H9 (cell line): ENCODE measurements around the gene CDH13. TPM values are rescaled to one million over a fixed set of nuclear protein-coding genes. Genes with fewer than 3 reads are reported as not detected.

ENCODE experiments used
- DNase-seq: peaks from one replicate; pipeline ENCODE4 v3.0.0-alpha.2; 2017
- H2AFZ ChIP-seq: one replicate; pipeline ENCODE4 v1.6.1; 2013; ENCODE audit warnings: mild to moderate bottlenecking, low read length, control low read depth, moderate library complexity
- H2AK5ac ChIP-seq: 2 replicates; pipeline ENCODE4 v1.6.1; 2013; ENCODE audit warnings: low read length, control low read depth, mixed read lengths; ENCODE audit not compliant: insufficient read length
- H2BK120ac ChIP-seq: one replicate; pipeline ENCODE4 v1.6.1; 2013; ENCODE audit warnings: low read depth, mild to moderate bottlenecking, low read length, control low read depth, inconsistent platforms; ENCODE audit not compliant: poor library complexity, severe bottlenecking
- H2BK12ac ChIP-seq: 2 replicates; pipeline ENCODE4 v1.6.1; 2013; ENCODE audit warnings: low read length, control low read depth, mixed read lengths, low read depth; ENCODE audit not compliant: insufficient read length
- H2BK15ac ChIP-seq: 2 replicates; pipeline ENCODE4 v1.6.1; 2013; ENCODE audit warnings: low read depth, low read length, control low read depth
- H2BK20ac ChIP-seq: one replicate; pipeline ENCODE4 v1.6.1; 2013; ENCODE audit warnings: low read depth, mild to moderate bottlenecking, low read length, control low read depth, inconsistent platforms; ENCODE audit not compliant: poor library complexity, severe bottlenecking
- H2BK5ac ChIP-seq: 2 replicates; pipeline ENCODE4 v1.6.1; 2013; ENCODE audit warnings: low read length, control low read depth, mixed read lengths; ENCODE audit not compliant: insufficient read length
- H3K14ac ChIP-seq: 2 replicates; pipeline ENCODE4 v1.6.1; 2013; ENCODE audit warnings: low read length, control low read depth; ENCODE audit not compliant: insufficient read depth
- H3K18ac ChIP-seq: 2 replicates; pipeline ENCODE4 v1.6.1; 2013; ENCODE audit warnings: low read depth, mild to moderate bottlenecking, mixed read lengths, low read length, control low read depth; ENCODE audit not compliant: insufficient read length
- H3K23ac ChIP-seq: 2 replicates; pipeline ENCODE4 v1.6.1; 2013; ENCODE audit warnings: low read length, control low read depth, mixed read lengths, low read depth; ENCODE audit not compliant: insufficient read length
- H3K23me2 ChIP-seq: 2 replicates; pipeline ENCODE4 v1.6.1; 2013; ENCODE audit warnings: low read depth, mild to moderate bottlenecking, mixed read lengths, low read length, control low read depth; ENCODE audit not compliant: insufficient read length, poor library complexity, severe bottlenecking
- H3K27ac ChIP-seq: 2 replicates; pipeline ENCODE4 v1.5.1; 2013; ENCODE audit warnings: low read length, control low read depth, mixed read lengths, low read depth; ENCODE audit not compliant: insufficient read length
- H3K27me3 ChIP-seq: 2 replicates; pipeline ENCODE4 v1.6.1; 2013; ENCODE audit warnings: low read length, control low read depth, inconsistent platforms; ENCODE audit not compliant: insufficient read depth
- H3K4ac ChIP-seq: 2 replicates; pipeline ENCODE4 v1.6.1; 2013; ENCODE audit warnings: low read depth, mild to moderate bottlenecking, control low read depth, inconsistent platforms, low read length, moderate library complexity
- H3K4me1 ChIP-seq: 2 replicates; pipeline ENCODE4 v1.6.1; 2013; ENCODE audit warnings: low read length, control low read depth, inconsistent platforms; ENCODE audit not compliant: insufficient read depth
- H3K4me2 ChIP-seq: 2 replicates; pipeline ENCODE4 v1.6.1; 2013; ENCODE audit warnings: low read length, control low read depth, mixed read lengths; ENCODE audit not compliant: insufficient read length, insufficient read depth
- H3K56ac ChIP-seq: 2 replicates; pipeline ENCODE4 v1.6.1; 2013; ENCODE audit warnings: low read depth, mild to moderate bottlenecking, mixed read lengths, low read length, control low read depth; ENCODE audit not compliant: insufficient read length
- H3K79me1 ChIP-seq: 2 replicates; pipeline ENCODE4 v1.6.1; 2013; ENCODE audit warnings: low read depth, mild to moderate bottlenecking, moderate library complexity, low read length, control low read depth, inconsistent platforms; ENCODE audit not compliant: insufficient read depth, poor library complexity, severe bottlenecking
- H3K79me2 ChIP-seq: 2 replicates; pipeline ENCODE4 v1.6.1; 2013; ENCODE audit warnings: low read length, control low read depth, inconsistent platforms; ENCODE audit not compliant: insufficient read depth
- H3K9ac ChIP-seq: 2 replicates; pipeline ENCODE4 v1.6.1; 2013; ENCODE audit warnings: low read length, control low read depth, mixed read lengths; ENCODE audit not compliant: insufficient read length; ENCODE audit errors: extremely low read depth
- H3K9me3 ChIP-seq: one replicate; pipeline ENCODE4 v1.6.1; 2013; ENCODE audit warnings: low read depth, low read length, inconsistent platforms; ENCODE audit not compliant: control insufficient read depth
- H3T11ph ChIP-seq: one replicate; pipeline ENCODE4 v1.6.1; 2013; ENCODE audit warnings: mild to moderate bottlenecking, low read length, control low read depth, inconsistent platforms
- H4K20me1 ChIP-seq: one replicate; pipeline ENCODE4 v1.6.1; 2013; ENCODE audit not compliant: control insufficient read depth, insufficient read length, insufficient read depth
- H4K5ac ChIP-seq: 2 replicates; pipeline ENCODE4 v1.6.1; 2013; ENCODE audit warnings: low read depth, mild to moderate bottlenecking, mixed read lengths, low read length, control low read depth; ENCODE audit not compliant: insufficient read length
- H4K8ac ChIP-seq: replicated peaks from 2 replicates; pipeline ENCODE4 v1.6.1; 2013; ENCODE audit warnings: low read length, control low read depth, mixed read lengths, low read depth; ENCODE audit not compliant: insufficient read length
- H4K91ac ChIP-seq: 2 replicates; pipeline ENCODE4 v1.6.1; 2013; ENCODE audit warnings: low read depth, mild to moderate bottlenecking, moderate library complexity, mixed read lengths, low read length, control low read depth; ENCODE audit not compliant: insufficient read length
- H3K27ac Mint-ChIP-seq, 3 experiments: 2 replicates in 2 of 3; 3 replicates in 1 of 3; pipeline ENCODE4 v1.8.0; 2020 to 2021; ENCODE audit warnings: mixed read lengths in 3 of 3, mild to moderate bottlenecking in 1 of 3, moderate library complexity in 1 of 3
- H3K27me3 Mint-ChIP-seq: 2 replicates; pipeline ENCODE4 v1.8.0; 2021; ENCODE audit warnings: low read depth, mild to moderate bottlenecking, moderate library complexity, mixed read lengths
- H3K36me3 Mint-ChIP-seq, 3 experiments: 2 replicates in 2 of 3; 3 replicates in 1 of 3; pipeline ENCODE4 v1.8.0; 2020 to 2021; ENCODE audit warnings: low read depth in 3 of 3, mixed read lengths in 3 of 3; ENCODE audit not compliant: insufficient read depth in 1 of 3
- H3K4me1 Mint-ChIP-seq, 2 experiments: 2 replicates each; pipeline ENCODE4 v1.8.0; 2020; ENCODE audit warnings: mixed read lengths in 2 of 2
- H3K4me3 Mint-ChIP-seq, 2 experiments: 2 replicates in 1 of 2; 3 replicates in 1 of 2; pipeline ENCODE4 v1.8.0; 2020 to 2021; ENCODE audit warnings: mild to moderate bottlenecking in 2 of 2, mixed read lengths in 2 of 2, moderate library complexity in 1 of 2
- H3K9me3 Mint-ChIP-seq, 2 experiments: 2 replicates in 1 of 2; 3 replicates in 1 of 2; pipeline ENCODE4 v1.8.0; 2020; ENCODE audit warnings: mild to moderate bottlenecking in 2 of 2, mixed read lengths in 2 of 2, moderate library complexity in 1 of 2
- WGBS: extraction: QIAGEN DNeasy Blood & Tissue Kit; methylation state at CpG from one replicate; pipeline ENCODE4 v1.1.7; 2013; ENCODE audit warnings: missing lambda C conversion rate, low lambda C conversion rate, mixed read lengths; ENCODE audit not compliant: insufficient read length; ENCODE audit errors: extremely low coverage; 5-methylcytosine and 5-hydroxymethylcytosine counted together
- total RNA-seq: library from RNA; stranded (reverse); gene quantifications from 2 replicates; pipeline ENCODE4 v1.2.1, GENCODE V29; 2021
- TF ChIP-seq, protein P1 (sequence below): fragments of 200-600 bp; sonication (generic); conservative IDR thresholded peaks from 3 replicates; pipeline ENCODE4 v1.8.0; 2021; ENCODE audit warnings: antibody characterized with exemption, mild to moderate bottlenecking

CDH13 gene
- total RNA-seq, 1 experiment from 2014 or later: 1.5 TPM

DNA sequence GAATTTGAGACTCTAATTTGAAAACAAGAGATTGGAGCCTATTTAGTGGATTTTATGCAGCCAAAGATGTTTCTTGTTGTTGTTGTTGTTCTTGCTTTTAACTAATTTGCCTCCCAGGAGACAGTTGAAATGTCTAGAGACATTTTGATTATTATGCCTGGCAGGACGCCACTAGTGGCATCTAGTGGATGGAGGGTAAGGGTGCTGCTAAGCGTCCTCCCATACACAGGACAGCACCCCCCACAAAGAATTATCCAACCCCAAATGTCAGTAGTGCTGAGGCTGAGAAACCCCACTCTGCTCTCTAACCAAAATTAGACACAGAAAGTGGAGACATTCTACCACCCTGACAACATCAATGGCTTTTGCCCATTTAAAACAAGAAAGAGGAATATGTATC is 1165.6 kb downstream of the CDH13 start:
- TF ChIP-seq, protein P1, sequence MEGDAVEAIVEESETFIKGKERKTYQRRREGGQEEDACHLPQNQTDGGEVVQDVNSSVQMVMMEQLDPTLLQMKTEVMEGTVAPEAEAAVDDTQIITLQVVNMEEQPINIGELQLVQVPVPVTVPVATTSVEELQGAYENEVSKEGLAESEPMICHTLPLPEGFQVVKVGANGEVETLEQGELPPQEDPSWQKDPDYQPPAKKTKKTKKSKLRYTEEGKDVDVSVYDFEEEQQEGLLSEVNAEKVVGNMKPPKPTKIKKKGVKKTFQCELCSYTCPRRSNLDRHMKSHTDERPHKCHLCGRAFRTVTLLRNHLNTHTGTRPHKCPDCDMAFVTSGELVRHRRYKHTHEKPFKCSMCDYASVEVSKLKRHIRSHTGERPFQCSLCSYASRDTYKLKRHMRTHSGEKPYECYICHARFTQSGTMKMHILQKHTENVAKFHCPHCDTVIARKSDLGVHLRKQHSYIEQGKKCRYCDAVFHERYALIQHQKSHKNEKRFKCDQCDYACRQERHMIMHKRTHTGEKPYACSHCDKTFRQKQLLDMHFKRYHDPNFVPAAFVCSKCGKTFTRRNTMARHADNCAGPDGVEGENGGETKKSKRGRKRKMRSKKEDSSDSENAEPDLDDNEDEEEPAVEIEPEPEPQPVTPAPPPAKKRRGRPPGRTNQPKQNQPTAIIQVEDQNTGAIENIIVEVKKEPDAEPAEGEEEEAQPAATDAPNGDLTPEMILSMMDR: no peak
- no peak overlapping the region for H3K4me2 ChIP-seq

More for the DNA sequence above, 1165.6 kb downstream of the CDH13 start:
- no peak overlapping the region for H3K18ac ChIP-seq
- no peak overlapping the region for H4K8ac ChIP-seq
- no peak overlapping the region for H3K4ac ChIP-seq
- H2BK15ac ChIP-seq: no peak overlapping the region
- H3K36me3 Mint-ChIP-seq: peaks cover 0 to 6% (median 0%) of the 10 kb centered on the region in 3 experiments; a peak in 2 of 7 replicates
- H3K23ac ChIP-seq: no peak overlapping the region
- H3T11ph ChIP-seq: no peak overlapping the region
- H2AFZ ChIP-seq: no peak overlapping the region
- no peaks in the 10 kb centered on the region for H3K23me2 ChIP-seq
- no CpG with 5 or more reads among the region's 2 CpGs for WGBS
- no peak overlapping the region for H2BK120ac ChIP-seq
- no peak overlapping the region for H4K91ac ChIP-seq
- no peak overlapping the region for H3K9ac ChIP-seq
- no peak overlapping the region for H3K27ac Mint-ChIP-seq
- no peaks in the 10 kb centered on the region for H3K27me3 ChIP-seq
- no peak overlapping the region for H2AK5ac ChIP-seq
- no peaks in the 10 kb centered on the region for H3K79me1 ChIP-seq
- no peak overlapping the region for H2BK5ac ChIP-seq
- H3K14ac ChIP-seq: no peak overlapping the region
- H3K4me1 ChIP-seq: no peaks in the 10 kb centered on the region; the same call in 1 of the 2 replicates
- H4K20me1 ChIP-seq: no peaks in the 10 kb centered on the region
- H2BK20ac ChIP-seq: no peak overlapping the region
- no peak overlapping the region for H3K4me3 Mint-ChIP-seq
- H3K9me3 Mint-ChIP-seq: peaks cover 3 to 7% of the 10 kb centered on the region in 2 experiments
- no peak overlapping the region for H4K5ac ChIP-seq
- H3K56ac ChIP-seq: no peak overlapping the region
- peaks cover 3% of the 10 kb centered on the region for H3K27me3 Mint-ChIP-seq
- H3K27ac ChIP-seq: no peak overlapping the region
- no peaks in the 10 kb centered on the region for H3K9me3 ChIP-seq
- H3K4me1 Mint-ChIP-seq: peaks cover 2 to 16% of the 10 kb centered on the region in 2 experiments
- no peak for DNase-seq
- H2BK12ac ChIP-seq: no peak overlapping the region
- no peaks in the 10 kb centered on the region for H3K79me2 ChIP-seq
